Kidney epithelial cell (primary cell): ENCODE results near the gene IL6ST. TPM values are rescaled to one million over a fixed set of nuclear protein-coding genes. Genes with fewer than 3 reads are reported as not detected.

Source experiments
- DNase-seq: peaks from one replicate; pipeline ENCODE4 v3.0.0-alpha.2; 2010; ENCODE audit warnings: low read depth
- H3K27me3 ChIP-seq: 2 replicates; pipeline ENCODE4 v1.6.0; 2011; ENCODE audit warnings: low read length; ENCODE audit not compliant: control insufficient read depth, insufficient read depth
- H3K36me3 ChIP-seq: 2 replicates; pipeline ENCODE4 v1.5.1; 2011; ENCODE audit warnings: low read length; ENCODE audit not compliant: control insufficient read depth, insufficient read depth
- H3K4me3 ChIP-seq: 2 replicates; pipeline ENCODE4 v1.5.1; 2011; ENCODE audit warnings: low read depth, mild to moderate bottlenecking, control low read depth, low read length
- total RNA-seq: library from RNA; depleted of rRNA; stranded (reverse); fragments of >200 nt; gene quantifications from 2 replicates; pipeline ENCODE4 v1.2.3, GENCODE V29; 2015
- TF ChIP-seq, protein P1 (sequence below): IDR thresholded peaks from 2 replicates; pipeline ENCODE4 v1.5.1; 2011; ENCODE audit warnings: mild to moderate bottlenecking, moderate library complexity, low read length, control low read depth, inconsistent platforms; ENCODE audit not compliant: insufficient read depth, poor library complexity, severe bottlenecking

Gene IL6ST
- total RNA-seq, 1 donor from 2014 or later, result 139 TPM

DNA sequence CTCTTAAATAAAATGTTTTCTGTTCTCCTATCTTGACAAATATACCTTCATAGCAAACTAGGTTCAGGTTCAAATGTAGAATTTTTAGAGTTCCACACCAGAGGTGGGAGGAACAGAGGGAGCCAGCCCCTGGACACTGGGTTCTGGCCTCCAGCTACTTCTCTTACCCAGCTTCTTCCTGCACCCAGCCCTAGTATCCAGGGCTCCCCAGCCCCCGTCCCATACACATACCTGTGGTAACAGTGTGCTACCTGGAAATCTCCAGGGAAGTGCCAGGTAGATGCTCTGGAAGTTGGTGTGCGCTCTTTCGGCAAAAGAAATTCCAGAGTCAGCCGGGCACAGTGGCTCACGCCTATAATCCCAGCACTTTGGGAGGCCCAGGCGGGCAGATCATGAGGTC lies 33.9 kb upstream of the IL6ST start:
- Histone ChIP-seq H3K36me3 (no peaks in the 10 kb centered on the region), H3K4me3 (no peak overlapping the region), H3K27me3 (no peaks in the 10 kb centered on the region)
- no peak for DNase-seq
- TF ChIP-seq, protein P1, sequence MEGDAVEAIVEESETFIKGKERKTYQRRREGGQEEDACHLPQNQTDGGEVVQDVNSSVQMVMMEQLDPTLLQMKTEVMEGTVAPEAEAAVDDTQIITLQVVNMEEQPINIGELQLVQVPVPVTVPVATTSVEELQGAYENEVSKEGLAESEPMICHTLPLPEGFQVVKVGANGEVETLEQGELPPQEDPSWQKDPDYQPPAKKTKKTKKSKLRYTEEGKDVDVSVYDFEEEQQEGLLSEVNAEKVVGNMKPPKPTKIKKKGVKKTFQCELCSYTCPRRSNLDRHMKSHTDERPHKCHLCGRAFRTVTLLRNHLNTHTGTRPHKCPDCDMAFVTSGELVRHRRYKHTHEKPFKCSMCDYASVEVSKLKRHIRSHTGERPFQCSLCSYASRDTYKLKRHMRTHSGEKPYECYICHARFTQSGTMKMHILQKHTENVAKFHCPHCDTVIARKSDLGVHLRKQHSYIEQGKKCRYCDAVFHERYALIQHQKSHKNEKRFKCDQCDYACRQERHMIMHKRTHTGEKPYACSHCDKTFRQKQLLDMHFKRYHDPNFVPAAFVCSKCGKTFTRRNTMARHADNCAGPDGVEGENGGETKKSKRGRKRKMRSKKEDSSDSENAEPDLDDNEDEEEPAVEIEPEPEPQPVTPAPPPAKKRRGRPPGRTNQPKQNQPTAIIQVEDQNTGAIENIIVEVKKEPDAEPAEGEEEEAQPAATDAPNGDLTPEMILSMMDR, result no peak

DNA sequence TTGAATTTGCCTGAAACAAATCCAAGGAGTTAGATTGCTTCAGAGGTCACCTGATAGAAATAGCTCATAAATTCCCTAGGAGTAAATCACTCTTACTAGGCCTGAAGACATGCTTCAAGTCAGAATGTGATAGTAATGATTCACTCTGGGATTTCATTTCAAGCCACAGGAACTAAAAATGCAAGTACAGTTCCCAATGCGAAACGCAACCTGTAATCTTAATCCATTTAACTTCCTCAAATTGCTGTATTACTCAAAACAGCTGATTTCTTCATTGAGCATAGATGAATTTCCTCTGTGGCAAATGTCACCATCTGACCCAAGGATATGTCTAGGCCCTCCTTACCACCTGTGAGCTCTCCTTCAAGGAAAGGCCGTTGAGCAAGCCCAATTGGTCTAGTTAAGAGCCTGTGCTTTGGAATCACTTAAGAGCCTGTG lies 32.1 kb upstream of the IL6ST start:
- peak; percentile 81 for DNase-seq
- H3K4me3 ChIP-seq, result no peak overlapping the region
- no peaks in the 10 kb centered on the region for H3K27me3 ChIP-seq
- TF ChIP-seq, protein P1, result no peak
- H3K36me3 ChIP-seq, result no peaks in the 10 kb centered on the region

DNA sequence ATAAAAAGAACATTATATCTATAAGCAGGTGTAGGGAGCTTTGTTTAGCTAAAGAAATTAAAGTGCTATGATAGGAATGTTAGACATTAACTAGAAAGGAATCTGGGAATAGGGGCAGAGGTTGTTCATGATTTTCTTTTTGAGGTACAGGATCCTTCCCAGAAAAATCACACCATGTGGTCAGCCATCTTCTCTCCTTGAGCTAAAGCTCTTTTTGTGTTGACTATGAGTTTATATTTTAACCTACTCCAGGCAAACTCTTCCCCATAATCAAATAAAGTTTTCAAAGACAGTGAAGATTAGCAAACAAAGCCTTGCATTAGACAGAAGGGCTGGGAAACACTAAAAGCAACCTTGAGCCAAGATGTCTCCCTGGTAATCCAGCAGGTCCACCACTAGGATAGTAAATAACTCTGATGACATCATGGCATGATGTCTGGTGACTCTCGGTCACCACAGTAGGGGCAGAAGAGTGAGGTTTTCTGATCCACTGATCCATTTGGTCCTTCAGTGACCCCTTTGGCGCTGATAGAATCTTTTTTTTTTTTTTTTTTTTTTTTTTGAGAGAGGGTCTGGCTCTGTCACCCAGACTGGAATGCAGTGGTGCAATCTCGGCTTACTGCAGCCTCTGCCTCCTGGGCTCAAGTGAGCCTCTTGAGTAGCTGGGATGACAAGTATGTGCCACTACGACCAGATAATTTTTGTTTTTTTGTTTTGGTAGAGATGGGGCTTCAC lies 30.6 kb upstream of the IL6ST start:
- no peaks in the 10 kb centered on the region for H3K36me3 ChIP-seq
- no peaks in the 10 kb centered on the region for H3K27me3 ChIP-seq
- DNase-seq, result no peak
- H3K4me3 ChIP-seq, result no peak overlapping the region
- TF ChIP-seq, protein P1, result no peak

DNA sequence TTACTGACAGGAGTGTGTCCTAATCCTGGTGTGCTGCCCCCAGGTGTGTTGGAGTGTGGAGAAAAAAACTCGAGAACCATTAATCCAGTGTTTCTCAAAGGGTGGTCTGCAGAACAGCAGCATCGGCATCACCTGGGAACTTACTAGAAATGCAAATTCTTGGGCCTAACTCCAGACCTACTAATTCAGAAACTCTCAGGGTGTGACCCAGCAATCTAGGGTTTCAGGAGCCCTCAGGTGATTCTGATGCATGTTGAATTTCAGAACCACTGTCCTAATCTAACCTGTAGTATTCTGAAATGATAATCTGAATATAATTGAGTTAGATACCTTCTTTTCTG lies 30.0 kb upstream of the IL6ST start:
- H3K36me3 ChIP-seq, result no peaks in the 10 kb centered on the region
- H3K27me3 ChIP-seq, result no peaks in the 10 kb centered on the region
- H3K4me3 ChIP-seq, result no peak overlapping the region
- TF ChIP-seq, protein P1, result no peak
- DNase-seq, result no peak

DNA sequence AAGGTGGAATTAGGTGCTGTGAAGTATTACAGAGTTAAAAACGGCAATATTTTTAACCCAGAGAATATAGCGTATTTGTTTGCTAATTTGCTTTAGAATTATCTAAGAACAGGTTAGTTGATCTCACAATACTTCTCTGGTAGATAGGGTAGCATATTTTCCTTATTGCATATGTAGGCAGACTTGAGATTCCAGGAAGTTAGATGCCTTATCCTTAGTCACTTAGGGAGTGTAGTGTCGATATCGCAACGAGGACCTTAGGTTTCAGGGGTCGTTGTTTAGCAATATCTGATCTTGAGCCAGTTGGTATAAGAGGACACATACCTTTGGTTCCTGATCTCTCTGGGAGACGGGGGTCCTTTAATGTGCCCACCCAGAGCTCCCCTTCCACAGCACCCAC lies 28.5 kb upstream of the IL6ST start:
- no peak for DNase-seq
- H3K4me3 ChIP-seq, result no peak overlapping the region
- TF ChIP-seq, protein P1, result no peak

More for the DNA sequence above, 28.5 kb upstream of the IL6ST start:
- no peaks in the 10 kb centered on the region for H3K27me3 ChIP-seq
- no peaks in the 10 kb centered on the region for H3K36me3 ChIP-seq
